GM18507 (cell line): ENCODE measurements around the gene PTH2R.
A peak's percentile ranks its signal among the peaks of the same experiment; 100 is the strongest.
"Not testable (repeated sequence)": the region's sequence is repeated elsewhere in the genome, so short reads cannot be mapped to it uniquely, and the experiment has no call there.

Experiments
- DNase-seq: peaks from one replicate; pipeline ENCODE4 v3.0.0; 2011; ENCODE audit warnings: low read depth; ENCODE audit not compliant: insufficient read length; ENCODE audit errors: extremely low spot score
- FAIRE-seq: peaks from 2 replicates; lab custom pipeline; 2011; peaks lifted over from hg19 to GRCh38; lab: Jason Lieb, UNC

Gene PTH2R

GRCh38 chr2:208384637-208385036, 22.0 kb upstream of the PTH2R start:
- FAIRE-seq (no peak), DNase-seq (no peak)

- FAIRE-seq (no peak), DNase-seq (no peak)
Measured at GRCh38 chr2:208386541-208386940, 20.1 kb upstream of the PTH2R start.

- FAIRE-seq, result no peak
- no peak for DNase-seq
Measured at GRCh38 chr2:208389940-208390339, 16.7 kb upstream of the PTH2R start.

GRCh38 chr2:208392300-208392699, 14.3 kb upstream of the PTH2R start:
- FAIRE-seq, result no peak
- DNase-seq, result no peak

DNA sequence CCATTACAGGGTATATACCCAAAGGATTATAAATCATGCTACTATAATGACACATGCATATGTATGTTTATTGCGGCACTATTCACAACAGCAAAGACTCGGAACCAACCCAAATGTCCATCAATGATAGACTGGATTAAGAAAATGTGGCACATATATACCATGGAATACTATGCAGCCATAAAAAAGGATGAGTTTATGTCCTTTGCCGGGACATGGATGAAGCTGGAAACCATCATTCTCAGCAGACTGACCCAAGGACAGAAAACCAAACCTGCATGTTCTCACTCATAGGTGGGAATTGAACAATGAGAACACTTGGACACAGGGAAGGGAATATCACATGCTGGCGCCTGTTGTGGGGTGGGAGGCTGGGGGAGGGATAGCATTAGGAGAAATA, 9.8 kb upstream of the PTH2R start:
- not testable (repeated sequence) for DNase-seq, FAIRE-seq

- FAIRE-seq, result no peak
- DNase-seq, result no peak
Measured at GRCh38 chr2:208399201-208399600, 7.4 kb upstream of the PTH2R start.

- FAIRE-seq, result no peak
- no peak for DNase-seq
Measured at GRCh38 chr2:208407667-208408066, 1.1 kb downstream of the PTH2R start.

DNA sequence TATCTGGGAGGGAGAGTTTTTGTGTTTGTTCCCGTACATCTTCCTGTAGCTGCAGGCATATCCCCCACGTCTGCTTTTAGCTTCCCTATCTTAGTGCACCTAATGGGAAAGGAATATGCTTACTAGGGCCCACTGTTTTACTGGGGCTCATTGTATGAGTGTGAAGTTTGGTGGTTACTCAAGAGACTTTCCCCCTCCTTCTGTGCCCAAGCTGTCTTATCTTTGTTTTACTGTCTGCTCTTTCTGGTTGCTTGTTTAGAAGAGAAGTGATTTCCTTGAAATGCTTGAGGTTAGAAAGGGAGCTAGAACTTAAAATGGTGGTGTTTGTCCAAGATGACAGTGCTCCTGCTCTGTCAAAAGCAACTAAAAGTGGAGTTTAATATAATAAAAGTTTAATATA, 7.3 kb downstream of the PTH2R start:
- FAIRE-seq, result no peak

GRCh38 chr2:208415255-208415654, 8.7 kb downstream of the PTH2R start:
- DNase-seq (no peak), FAIRE-seq (no peak)

More for the DNA sequence above, 7.3 kb downstream of the PTH2R start:
- DNase-seq, result no peak

DNA sequence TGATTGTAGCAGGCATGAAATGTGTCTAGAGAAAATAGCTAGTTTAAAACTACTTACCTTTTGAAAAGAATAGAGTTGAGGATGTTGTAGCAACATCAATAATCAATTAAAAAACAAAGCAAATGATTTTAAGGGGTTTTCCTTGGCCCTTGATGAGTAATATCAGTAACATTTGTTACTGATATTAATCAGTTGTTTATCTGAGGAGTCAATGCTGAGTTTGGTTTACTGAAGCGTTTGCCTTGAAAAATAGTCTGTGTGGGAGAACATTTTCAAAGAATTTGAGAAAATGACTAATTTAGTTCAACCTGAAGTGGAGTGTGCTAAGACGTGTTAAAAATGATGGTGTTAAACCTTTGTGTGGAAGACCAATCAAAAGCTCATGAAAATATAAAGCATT, 9.3 kb downstream of the PTH2R start:
- no peak for DNase-seq
- peak; percentile 42 for FAIRE-seq

DNA sequence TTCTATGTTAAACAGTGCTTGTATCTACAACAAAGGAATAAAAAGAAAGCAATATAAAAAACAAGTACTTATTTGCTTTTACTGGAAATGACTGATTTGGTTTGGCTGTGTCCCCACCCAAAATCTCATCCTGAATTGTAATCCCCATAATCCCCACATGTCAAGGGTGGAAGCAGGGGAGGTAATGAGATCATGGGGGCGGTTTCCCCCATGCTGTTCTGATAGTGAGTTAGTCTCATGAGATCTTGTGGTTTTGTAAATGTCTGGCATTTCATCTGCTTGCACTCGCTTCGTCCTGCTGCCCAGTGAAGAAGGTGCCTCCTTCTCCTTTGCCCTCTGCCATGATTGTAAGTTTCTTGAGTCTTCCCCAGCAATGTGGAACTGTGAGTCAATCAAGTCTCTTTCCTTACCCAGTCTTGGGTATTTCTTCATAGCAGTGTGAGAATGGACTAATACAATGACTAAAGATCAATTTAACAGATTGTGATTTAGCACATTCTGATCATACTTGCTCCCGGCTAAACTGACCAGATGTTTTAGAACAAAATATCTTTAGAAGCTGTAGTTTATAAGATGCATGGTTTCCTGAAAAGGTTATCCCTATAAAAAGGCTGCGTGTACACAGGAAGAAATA, 19.9 kb downstream of the PTH2R start:
- DNase-seq (no peak), FAIRE-seq (no peak)

GRCh38 chr2:208437755-208438154, 31.2 kb downstream of the PTH2R start:
- FAIRE-seq (no peak), DNase-seq (no peak)

DNA sequence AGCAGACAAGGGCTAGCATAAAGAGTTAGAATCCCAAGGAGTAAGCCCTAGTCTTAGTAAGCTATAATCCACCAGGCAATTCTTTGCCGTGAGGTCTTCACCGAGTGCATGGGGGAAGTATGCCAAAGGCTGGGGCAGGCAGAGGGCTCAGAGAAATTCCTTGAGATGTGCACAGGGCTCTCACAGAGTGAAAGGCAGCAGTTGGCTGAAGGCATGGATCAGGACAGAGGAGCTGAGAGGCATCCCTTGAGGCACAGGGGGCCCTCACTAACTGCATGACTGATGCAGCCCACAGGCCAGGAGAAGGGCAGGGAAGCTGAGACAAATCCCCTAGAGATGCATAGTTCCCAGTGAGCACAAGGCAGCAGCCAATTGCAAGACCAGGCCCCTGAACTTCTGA, 34.1 kb downstream of the PTH2R start:
- FAIRE-seq, result no peak
- no peak for DNase-seq

- FAIRE-seq, result no peak
- DNase-seq, result no peak
Measured at GRCh38 chr2:208441951-208442350, 35.4 kb downstream of the PTH2R start.

- not testable (repeated sequence) for DNase-seq, FAIRE-seq
Measured at GRCh38 chr2:208447447-208447846, 40.9 kb downstream of the PTH2R start.

DNA sequence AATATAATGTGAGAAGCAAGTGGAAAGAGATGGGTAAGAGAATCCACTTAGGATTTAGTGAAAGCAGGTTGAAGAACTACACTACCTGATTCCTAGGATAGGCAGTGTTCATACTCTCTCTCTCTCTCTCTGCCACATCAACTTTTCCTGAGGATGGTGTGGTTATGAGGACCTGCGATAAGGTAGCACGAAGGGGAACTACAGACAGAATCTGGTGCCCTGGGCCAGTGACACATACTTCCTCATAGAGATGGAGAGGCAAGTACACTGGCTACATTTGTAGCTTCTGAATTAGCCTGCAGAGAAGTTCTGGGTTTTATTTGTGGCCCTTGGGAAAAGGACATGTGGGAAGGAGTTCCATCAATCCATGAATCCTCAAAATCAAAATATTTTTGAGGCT, 44.5 kb downstream of the PTH2R start:
- DNase-seq, result no peak
- no peak for FAIRE-seq

DNA sequence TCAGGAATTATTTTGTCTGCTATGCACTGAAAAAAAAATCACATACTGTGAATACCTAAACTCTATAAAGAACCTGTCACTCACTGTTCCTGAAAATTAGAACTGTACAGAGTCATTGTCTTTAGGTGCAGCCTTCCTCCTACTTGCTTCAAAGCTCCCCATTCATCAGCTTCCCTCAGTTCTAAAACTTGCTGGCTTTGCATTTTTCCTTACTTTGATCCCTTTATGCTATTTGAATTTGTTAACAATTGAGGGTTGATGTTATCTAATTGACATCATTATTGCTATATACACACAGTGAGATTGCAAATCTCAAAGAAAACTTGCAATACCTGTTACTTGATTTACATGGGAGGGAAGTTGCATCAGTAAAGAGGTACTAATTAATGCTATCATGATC, 48.3 kb downstream of the PTH2R start:
- FAIRE-seq, result no peak
- DNase-seq, result no peak

- no peak for DNase-seq
- no peak for FAIRE-seq
Measured at GRCh38 chr2:208463721-208464120, 57.1 kb downstream of the PTH2R start.

DNA sequence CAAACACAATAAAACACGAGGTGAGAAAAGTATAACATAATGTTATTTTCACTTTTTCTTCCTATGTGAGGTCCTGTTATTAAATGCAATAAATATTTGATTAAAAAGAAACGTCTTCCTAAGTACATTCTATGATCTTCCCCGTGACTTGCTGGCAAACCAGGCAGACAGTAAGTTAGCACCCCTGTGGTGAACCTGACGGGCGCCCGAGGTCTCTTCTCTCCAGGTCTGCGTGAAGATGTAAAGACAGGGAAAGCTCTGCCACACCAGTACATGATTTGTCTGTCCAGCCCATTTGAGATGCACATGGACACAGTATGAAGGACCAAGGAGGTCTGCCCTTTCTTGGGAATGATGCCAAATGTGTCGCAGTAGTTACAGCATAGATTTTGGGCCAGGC, 57.6 kb downstream of the PTH2R start:
- DNase-seq (no peak), FAIRE-seq (no peak)

DNA sequence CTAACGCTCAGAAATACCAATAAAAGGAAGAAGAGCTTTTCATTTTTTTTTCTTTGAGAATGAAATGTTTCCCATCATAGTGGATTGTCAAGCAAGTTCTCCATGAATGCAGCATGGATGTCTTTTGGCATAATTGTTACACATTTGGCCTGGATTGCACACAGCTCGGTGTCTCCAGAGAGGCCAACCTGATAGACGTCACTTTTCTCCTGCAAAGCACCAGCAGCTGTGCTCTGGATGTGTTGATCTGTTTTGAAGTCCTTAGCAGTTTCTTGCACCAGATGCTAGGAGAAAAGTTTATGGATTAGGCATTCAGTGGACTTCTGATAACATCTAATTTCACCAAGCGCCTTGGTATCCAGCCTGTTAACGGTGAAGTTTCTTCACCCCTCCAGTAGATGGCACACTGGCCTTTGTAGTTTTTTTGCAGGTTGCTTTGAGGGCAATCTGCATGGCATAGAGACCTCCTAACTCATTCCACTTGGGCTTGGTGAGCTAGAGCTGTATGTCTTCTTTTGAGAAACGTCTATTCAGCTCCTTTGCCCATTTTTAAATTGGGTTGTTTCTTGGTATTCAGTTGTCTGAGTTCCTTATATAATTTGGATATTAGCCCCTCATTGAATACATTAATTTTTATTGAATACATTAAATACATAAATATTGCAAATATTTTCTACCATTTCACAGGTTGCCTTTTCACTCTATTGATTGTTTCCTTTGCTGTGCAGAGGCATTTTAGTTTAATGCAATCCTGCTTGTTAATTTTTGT, 59.7 kb downstream of the PTH2R start:
- no peak for DNase-seq

GRCh38 chr2:208466920-208467298, 60.3 kb downstream of the PTH2R start:
- DNase-seq (no peak), FAIRE-seq (no peak)

More for the DNA sequence above, 59.7 kb downstream of the PTH2R start:
- FAIRE-seq, result peak; percentile 78
